HCT116 (cell line): ENCODE results near the gene VAMP1. TPM values are rescaled to one million over a fixed set of nuclear protein-coding genes. Genes with fewer than 3 reads are reported as not detected.
"Not testable (repeated sequence)": the region's sequence is repeated elsewhere in the genome, so short reads cannot be mapped to it uniquely, and the experiment has no call there.

Experiments
- ATAC-seq: fragments of 200-7000 bp; cut with Tn5 transposase; 2 replicates; pipeline ENCODE4 v1.9.1; 2020; ENCODE audit warnings: mild to moderate bottlenecking, moderate library complexity
- BruUV-seq: library from RNA; stranded (reverse); fragments of 400-500 nt; replicated peaks from 2 replicates; lab custom pipeline; 2021; lab: Mats Ljungman, UMichigan
- CTCF ChIA-PET: fragments of 300-600 bp; sonication (Branson Sonifier 250); formaldehyde crosslinking; loops from one replicate; lab custom pipeline; 2021; ENCODE audit warnings: antibody characterized with exemption; lab: Charles Lee
- POLR2A ChIA-PET: fragments of 300-600, 350-600 bp; sonication (Branson Sonifier 250); formaldehyde crosslinking; loops from one replicate; lab custom pipeline; 2021; ENCODE audit warnings: antibody characterized with exemption; lab: Charles Lee
- RAD21 ChIA-PET, 2 experiments: fragments of 300-600 bp; sonication (Branson Sonifier 250); formaldehyde crosslinking; loops; one replicate each; lab custom pipeline; 2023; ENCODE audit warnings: low total read pairs in 2 of 2; ENCODE audit not compliant: uncharacterized antibody in 2 of 2, unreplicated experiment in 2 of 2, low non-redundant PET in 1 of 2; lab: Charles Lee
- DNase-seq: peaks from one replicate; pipeline ENCODE4 v3.0.0-alpha.2; 2010; ENCODE audit warnings: low read depth, low spot score
- H2AFZ ChIP-seq: fragments of 200-600 bp; shearing (Covaris generic), sonication (generic); 2 replicates; pipeline ENCODE4 v1.6.1; 2017; ENCODE audit warnings: low read depth, mixed run types, mixed read lengths, antibody characterized with exemption, low read length; ENCODE audit not compliant: poor library complexity, severe bottlenecking
- H3K27ac ChIP-seq: 2 replicates; pipeline ENCODE4 v1.5.1; 2012; ENCODE audit warnings: low read depth, low read length
- H3K27me3 ChIP-seq: fragments of 200-600 bp; sonication (generic); 2 replicates; pipeline ENCODE4 v1.6.1; 2016; ENCODE audit warnings: mixed run types, low read length, mixed read lengths; ENCODE audit not compliant: insufficient read depth
- H3K36me3 ChIP-seq, 2 experiments: fragments of 200-500 bp in 1 of 2; fragments of 200-600 bp in 1 of 2; sonication (Bioruptor generic) in 1 of 2; sonication (generic) in 1 of 2; 2 replicates each; pipeline versions ENCODE4 v1.5.1 to v1.6.1; 2014 to 2016; ENCODE audit warnings: low read length in 2 of 2, inconsistent platforms in 1 of 2, mixed read lengths in 1 of 2, mixed run types in 1 of 2; ENCODE audit not compliant: insufficient read depth in 2 of 2, control insufficient read depth in 1 of 2
- H3K4me1 ChIP-seq, 2 experiments: fragments of 200-600 bp in 1 of 2; sonication (generic) in 1 of 2; 2 replicates each; pipeline versions ENCODE4 v1.5.1 to v1.6.1; 2012 to 2017; ENCODE audit warnings: low read length in 2 of 2, inconsistent platforms in 1 of 2, mild to moderate bottlenecking in 1 of 2, mixed read lengths in 1 of 2, mixed run types in 1 of 2, moderate library complexity in 1 of 2; ENCODE audit not compliant: insufficient read depth in 2 of 2, control insufficient read depth in 1 of 2
- H3K4me2 ChIP-seq: fragments of 200-600 bp; sonication (generic); 2 replicates; pipeline ENCODE4 v1.6.1; 2017; ENCODE audit warnings: mixed run types, low read length, mixed read lengths
- H3K4me3 ChIP-seq, 2 experiments: fragments of 200-600 bp in 1 of 2; sonication (generic) in 1 of 2; replicated peaks in 1 of 2; 2 replicates each; pipeline ENCODE4 v1.5.1; 2011 to 2016; ENCODE audit warnings: low read length in 2 of 2, control low read depth in 1 of 2, low read depth in 1 of 2, mild to moderate bottlenecking in 1 of 2, mixed read lengths in 1 of 2, mixed run types in 1 of 2
- H3K79me2 ChIP-seq: fragments of 200-600 bp; sonication (generic); 2 replicates; pipeline ENCODE4 v1.6.1; 2017; ENCODE audit warnings: mild to moderate bottlenecking, mixed run types, low read length, moderate library complexity, mixed read lengths; ENCODE audit not compliant: insufficient read depth
- H3K9ac ChIP-seq: fragments of 200-600 bp; sonication (generic); 2 replicates; pipeline ENCODE4 v1.6.1; 2016; ENCODE audit warnings: low read length, mixed read lengths
- H3K9me2 ChIP-seq: fragments of 200-600 bp; sonication (generic), shearing (Covaris generic); 2 replicates; pipeline ENCODE4 v1.6.1; 2017; ENCODE audit warnings: mixed run types, mild to moderate bottlenecking, moderate library complexity; ENCODE audit not compliant: insufficient read depth
- H3K9me3 ChIP-seq, 2 experiments: fragments of 200-500 bp in 1 of 2; fragments of 200-600 bp in 1 of 2; sonication (Bioruptor generic) in 1 of 2; sonication (generic) in 1 of 2; 2 replicates each; pipeline ENCODE4 v1.6.1; 2014 to 2017; ENCODE audit warnings: low read length in 2 of 2, mixed read lengths in 2 of 2, inconsistent platforms in 1 of 2, low read depth in 1 of 2, mild to moderate bottlenecking in 1 of 2, mixed run types in 1 of 2, moderate library complexity in 1 of 2; ENCODE audit not compliant: control insufficient read depth in 1 of 2, insufficient read depth in 1 of 2
- H4K20me1 ChIP-seq: fragments of 200-600 bp; sonication (generic), shearing (Covaris generic); 2 replicates; pipeline ENCODE4 v1.6.1; 2017; ENCODE audit warnings: mixed run types, mild to moderate bottlenecking, moderate library complexity; ENCODE audit not compliant: insufficient read depth
- intact Hi-C: fragments of 100-400 bp; cut with micrococcal nuclease; formaldehyde crosslinking; loops from 2 replicates; pipeline ENCODE4 v1.10.0; 2022
- total RNA-seq: library from RNA; stranded (reverse); gene quantifications from one replicate; pipeline ENCODE4 v1.2.1, GENCODE V29; 2021; ENCODE audit not compliant: unreplicated experiment

VAMP1 gene
- total RNA-seq, 1 experiment from 2014 or later = 12.1 TPM

GRCh38 chr12:6467571-6468282 is 2.8 kb downstream of the VAMP1 start:
- BruUV-seq, H3K79me2 ChIP-seq, H3K27ac ChIP-seq, RAD21 ChIA-PET, H3K4me3 ChIP-seq, DNase-seq, H3K27me3 ChIP-seq, CTCF ChIA-PET, H3K9me2 ChIP-seq, ATAC-seq, H3K9ac ChIP-seq, H4K20me1 ChIP-seq, H2AFZ ChIP-seq, H3K4me2 ChIP-seq, H3K9me3 ChIP-seq: not testable (repeated sequence)
- intact Hi-C loops = loop anchor here (5.0 kb wide), 1 partner anchor 130 kb away; no protein-coding TSS in a partner anchor
- H3K4me1 ChIP-seq = peaks cover 11 to 27% of the 10 kb centered on the region in 2 experiments
- peaks cover 14 to 21% of the 10 kb centered on the region in 2 experiments; a peak in 3 of 4 replicates for H3K36me3 ChIP-seq
- POLR2A ChIA-PET = interaction anchor here (1.1 kb wide), 1 partner anchor 141 kb away, joined by 3 read pairs; no protein-coding TSS in a partner anchor

- H3K9me2 ChIP-seq, H3K27ac ChIP-seq, H2AFZ ChIP-seq, BruUV-seq, H3K4me3 ChIP-seq, H3K9me3 ChIP-seq, H3K27me3 ChIP-seq, RAD21 ChIA-PET, H3K9ac ChIP-seq, ATAC-seq, POLR2A ChIA-PET, H3K4me2 ChIP-seq, H4K20me1 ChIP-seq, H3K79me2 ChIP-seq, DNase-seq: not testable (repeated sequence)
- intact Hi-C loops = loop anchor here (5.0 kb wide), 1 partner anchor 129 kb away; no protein-coding TSS in a partner anchor
- peaks cover 11 to 23% of the 10 kb centered on the region in 2 experiments for H3K4me1 ChIP-seq
- CTCF ChIA-PET = interaction anchor here (1.8 to 2.1 kb wide), 3 partner anchors 111 to 144 kb away, joined by 4 to 22 read pairs (median 6); no protein-coding TSS in a partner anchor
- H3K36me3 ChIP-seq = peaks cover 14 to 30% of the 10 kb centered on the region in 2 experiments; a peak in 3 of 4 replicates
Observed at GRCh38 chr12:6466751-6467150, 3.7 kb downstream of the VAMP1 start.
